CD4-positive, alpha-beta T cell treated with Interleukin-17A for 1 hour (primary cell): Measurements from ENCODE around the gene MACROD1.

Experiments used
- DNase-seq: peaks from one replicate; pipeline ENCODE4 v3.0.0-alpha.2; 2020

Gene MACROD1

GRCh38 chr11:64165842-64166635 is at the start of gene MACROD1:
Gene MACROD1, minus strand, starts transcription at chr11:64166113. Its CDS starts 119 bp downstream, at chr11:64165994.
- peak; percentile 83 for DNase-seq

GRCh38 chr11:64211181-64211872 is 45.4 kb upstream of the MACROD1 start:
- no peak for DNase-seq

- DNase-seq: no peak
These were observed 44.5 kb upstream of the MACROD1 start for GRCh38 chr11:64210301-64211020.

- no peak for DNase-seq
These were observed 43.6 kb upstream of the MACROD1 start for GRCh38 chr11:64209563-64209843.

GRCh38 chr11:64208796-64209562 is 43.1 kb upstream of the MACROD1 start:
- DNase-seq: no peak

- no peak for DNase-seq
These were observed 42.3 kb upstream of the MACROD1 start for GRCh38 chr11:64208086-64208795.

GRCh38 chr11:64207256-64208085 is 41.6 kb upstream of the MACROD1 start:
- peak; percentile 80 for DNase-seq

- peak; percentile 76 for DNase-seq
These were observed 40.7 kb upstream of the MACROD1 start, which contains the start of gene FERMT3 for GRCh38 chr11:64206457-64207255. Gene FERMT3, plus strand, starts transcription at chr11:64206721. Its CDS starts 644 bp downstream, at chr11:64207365.

- DNase-seq: peak; percentile 91
These were observed 38.6 kb upstream of the MACROD1 start for GRCh38 chr11:64204464-64204989.

GRCh38 chr11:64204080-64204440 is 38.1 kb upstream of the MACROD1 start:
- DNase-seq: no peak

- no peak for DNase-seq
These were observed 37.6 kb upstream of the MACROD1 start for GRCh38 chr11:64203421-64204079.

GRCh38 chr11:64202992-64203391 is 37.1 kb upstream of the MACROD1 start:
- DNase-seq: no peak

GRCh38 chr11:64201543-64201942 is 35.6 kb upstream of the MACROD1 start:
- DNase-seq: no peak

GRCh38 chr11:64198511-64198910 is 32.6 kb upstream of the MACROD1 start:
- DNase-seq: no peak

- no peak for DNase-seq
These were observed 30.7 kb upstream of the MACROD1 start for GRCh38 chr11:64196626-64197025.

GRCh38 chr11:64192434-64192833 is 26.5 kb upstream of the MACROD1 start:
- no peak for DNase-seq

GRCh38 chr11:64186492-64187165 is 20.7 kb upstream of the MACROD1 start:
- DNase-seq: peak; percentile 62

- peak; percentile 100 for DNase-seq
These were observed 20.0 kb upstream of the MACROD1 start, which contains the start of gene STIP1 for GRCh38 chr11:64185693-64186491. Gene STIP1, plus strand, starts transcription at chr11:64186171. Its CDS starts 91 bp downstream, at chr11:64186262.
